Parathyroid adenoma (tissue), 2 donors: Measurements from ENCODE around the gene GPR18.

Experiments
- H2AFZ ChIP-seq: fragments of 300-600 bp; sonication (generic); one replicate; pipeline ENCODE4 v1.7.0; 2017; ENCODE audit warnings: antibody characterized with exemption, mild to moderate bottlenecking
- H3K27ac ChIP-seq: fragments of 300-600 bp; sonication (generic); one replicate; pipeline ENCODE4 v1.7.0; 2017
- H3K27me3 ChIP-seq: fragments of 300-600 bp; sonication (generic); one replicate; pipeline ENCODE4 v1.7.0; 2017; ENCODE audit warnings: low read length; ENCODE audit not compliant: control insufficient read depth, insufficient read depth
- H3K36me3 ChIP-seq: fragments of 300-600 bp; sonication (generic); one replicate; pipeline ENCODE4 v1.7.0; 2017; ENCODE audit warnings: low read length; ENCODE audit not compliant: control insufficient read depth, insufficient read depth
- H3K4me1 ChIP-seq: fragments of 300-600 bp; sonication (generic); one replicate; pipeline ENCODE4 v1.7.0; 2017; ENCODE audit warnings: control low read depth
- H3K4me2 ChIP-seq: fragments of 300-600 bp; sonication (generic); one replicate; pipeline ENCODE4 v1.7.0; 2017; ENCODE audit warnings: low read length
- H3K4me3 ChIP-seq: fragments of 300-600 bp; sonication (generic); one replicate; pipeline ENCODE4 v1.7.0; 2017; ENCODE audit warnings: low read depth, low read length
- H3K79me2 ChIP-seq: fragments of 300-600 bp; sonication (generic); one replicate; pipeline ENCODE4 v1.7.0; 2017; ENCODE audit warnings: control low read depth
- H3K9ac ChIP-seq: fragments of 300-600 bp; sonication (generic); one replicate; pipeline ENCODE4 v1.7.0; 2017; ENCODE audit warnings: mild to moderate bottlenecking
- H3K9me3 ChIP-seq: fragments of 300-600 bp; sonication (generic); one replicate; pipeline ENCODE4 v1.7.0; 2017; ENCODE audit warnings: low read length; ENCODE audit not compliant: control insufficient read depth
- TF ChIP-seq, protein P1 (sequence below): fragments of 300-600 bp; sonication (generic); IDR thresholded peaks from one replicate; pipeline ENCODE4 v1.7.0; 2017; ENCODE audit warnings: antibody characterized with exemption, mild to moderate bottlenecking
- donor health status: primary hyperparathyroidism.

The GPR18 gene

DNA sequence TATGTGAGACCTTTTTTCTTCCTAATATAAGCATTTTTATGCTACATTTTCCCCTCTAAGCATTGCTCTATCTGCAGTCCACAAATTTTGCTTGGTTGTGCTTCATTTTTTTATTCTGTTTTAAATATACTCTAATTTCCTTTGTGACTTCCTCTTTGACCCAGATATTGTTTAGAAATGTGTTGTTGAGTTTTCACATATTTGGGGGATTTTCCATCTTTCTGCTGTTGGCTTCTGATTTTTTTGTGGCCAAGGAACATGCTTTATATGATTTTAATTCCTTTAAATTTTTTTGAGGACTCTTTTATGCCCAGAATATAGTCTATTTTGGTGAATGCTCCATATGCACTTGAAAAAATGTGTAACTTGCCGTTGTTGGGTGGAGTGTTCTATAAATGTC lies 34.6 kb downstream of the GPR18 start:
- no peaks in the 10 kb centered on the region for H3K9me3 ChIP-seq
- H2AFZ ChIP-seq: no peak overlapping the region
- H3K4me1 ChIP-seq: no peaks in the 10 kb centered on the region
- H3K27me3 ChIP-seq: no peaks in the 10 kb centered on the region
- TF ChIP-seq, protein P1, sequence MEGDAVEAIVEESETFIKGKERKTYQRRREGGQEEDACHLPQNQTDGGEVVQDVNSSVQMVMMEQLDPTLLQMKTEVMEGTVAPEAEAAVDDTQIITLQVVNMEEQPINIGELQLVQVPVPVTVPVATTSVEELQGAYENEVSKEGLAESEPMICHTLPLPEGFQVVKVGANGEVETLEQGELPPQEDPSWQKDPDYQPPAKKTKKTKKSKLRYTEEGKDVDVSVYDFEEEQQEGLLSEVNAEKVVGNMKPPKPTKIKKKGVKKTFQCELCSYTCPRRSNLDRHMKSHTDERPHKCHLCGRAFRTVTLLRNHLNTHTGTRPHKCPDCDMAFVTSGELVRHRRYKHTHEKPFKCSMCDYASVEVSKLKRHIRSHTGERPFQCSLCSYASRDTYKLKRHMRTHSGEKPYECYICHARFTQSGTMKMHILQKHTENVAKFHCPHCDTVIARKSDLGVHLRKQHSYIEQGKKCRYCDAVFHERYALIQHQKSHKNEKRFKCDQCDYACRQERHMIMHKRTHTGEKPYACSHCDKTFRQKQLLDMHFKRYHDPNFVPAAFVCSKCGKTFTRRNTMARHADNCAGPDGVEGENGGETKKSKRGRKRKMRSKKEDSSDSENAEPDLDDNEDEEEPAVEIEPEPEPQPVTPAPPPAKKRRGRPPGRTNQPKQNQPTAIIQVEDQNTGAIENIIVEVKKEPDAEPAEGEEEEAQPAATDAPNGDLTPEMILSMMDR: no peak
- H3K9ac ChIP-seq: no peak overlapping the region
- no peak overlapping the region for H3K4me2 ChIP-seq
- H3K36me3 ChIP-seq: peaks cover 3% of the 10 kb centered on the region
- peaks cover 11% of the 10 kb centered on the region for H3K79me2 ChIP-seq
- H3K4me3 ChIP-seq: no peak overlapping the region
- H3K27ac ChIP-seq: no peak overlapping the region

DNA sequence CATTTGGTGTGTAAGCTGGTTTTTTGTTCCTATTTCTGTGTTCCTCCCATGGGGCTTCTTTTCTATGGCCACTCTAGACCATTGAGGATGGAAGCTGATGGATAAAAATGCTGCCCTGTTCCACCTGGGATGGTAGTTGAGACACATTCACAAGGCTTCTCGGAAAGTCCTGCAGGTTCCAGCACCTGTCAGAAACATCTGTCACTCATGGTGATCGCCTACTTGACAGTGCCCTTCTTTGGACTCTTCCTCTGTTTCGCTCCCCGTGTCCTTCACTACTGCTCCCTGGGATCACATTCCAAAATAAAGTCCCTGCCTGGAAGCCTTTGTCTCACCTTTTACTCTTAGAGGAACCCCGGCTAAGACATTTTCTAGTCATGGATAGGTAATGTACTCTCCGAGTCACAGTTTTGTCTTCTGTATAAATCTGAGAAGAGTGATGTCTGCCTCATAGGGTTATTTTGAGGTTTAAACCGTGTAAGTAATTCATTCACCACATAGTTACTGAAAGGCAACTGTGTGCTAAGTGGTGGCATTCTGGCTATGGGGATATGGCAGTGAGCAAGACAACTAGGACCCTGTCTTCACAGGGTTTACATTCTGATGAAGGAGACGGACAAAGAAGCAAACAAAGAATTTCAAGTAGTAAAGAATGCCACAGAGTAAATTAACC lies 36.5 kb downstream of the GPR18 start:
- peaks cover 3% of the 10 kb centered on the region for H3K36me3 ChIP-seq
- no peak overlapping the region for H2AFZ ChIP-seq
- H3K4me2 ChIP-seq: no peak overlapping the region
- H3K79me2 ChIP-seq: peaks cover 11% of the 10 kb centered on the region
- H3K9ac ChIP-seq: no peak overlapping the region
- H3K4me1 ChIP-seq: no peaks in the 10 kb centered on the region
- TF ChIP-seq, protein P1: no peak
- H3K27ac ChIP-seq: no peak overlapping the region
- H3K27me3 ChIP-seq: no peaks in the 10 kb centered on the region
- H3K9me3 ChIP-seq: no peaks in the 10 kb centered on the region
- no peak overlapping the region for H3K4me3 ChIP-seq

DNA sequence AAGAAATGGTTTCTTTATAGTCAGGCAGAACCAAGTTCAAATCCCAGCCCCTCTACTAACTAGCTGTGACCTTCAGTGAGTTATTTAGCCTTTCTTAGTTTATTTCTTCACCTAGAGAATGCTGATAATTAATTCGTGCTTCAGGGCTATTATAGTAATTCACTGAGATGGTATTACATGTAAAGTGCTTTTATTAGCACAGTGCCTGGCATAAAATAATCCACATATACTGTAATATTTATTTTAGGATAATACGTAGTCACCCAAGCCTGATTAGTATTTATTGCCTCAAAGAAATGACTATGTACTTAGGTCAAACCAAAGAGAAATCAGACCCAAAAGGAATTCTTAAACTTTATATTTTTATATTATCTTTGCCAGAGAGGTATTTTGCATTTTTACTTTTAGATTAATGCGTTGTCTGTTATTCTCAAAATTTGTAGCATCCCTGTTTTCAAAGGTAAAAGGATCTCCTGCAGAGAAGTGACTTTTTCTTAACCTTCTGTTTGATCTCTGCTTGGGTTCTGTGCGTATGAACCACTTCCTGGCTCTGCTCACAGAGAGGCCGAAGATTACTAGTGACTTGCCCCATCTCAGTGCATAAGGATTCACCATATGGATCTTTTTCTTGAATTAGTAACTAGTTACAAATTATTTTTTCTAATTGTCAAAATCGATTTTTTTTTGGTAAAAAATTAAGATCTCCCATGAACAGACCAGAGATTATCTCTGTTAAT lies 37.8 kb downstream of the GPR18 start:
- H3K4me1 ChIP-seq: no peaks in the 10 kb centered on the region
- H3K36me3 ChIP-seq: peaks cover 3% of the 10 kb centered on the region
- no peak overlapping the region for H3K27ac ChIP-seq
- H3K9me3 ChIP-seq: no peaks in the 10 kb centered on the region
- TF ChIP-seq, protein P1: no peak
- no peak overlapping the region for H3K9ac ChIP-seq
- H2AFZ ChIP-seq: no peak overlapping the region
- H3K4me3 ChIP-seq: no peak overlapping the region
- H3K27me3 ChIP-seq: no peaks in the 10 kb centered on the region
- no peak overlapping the region for H3K4me2 ChIP-seq
- H3K79me2 ChIP-seq: peaks cover 9% of the 10 kb centered on the region

DNA sequence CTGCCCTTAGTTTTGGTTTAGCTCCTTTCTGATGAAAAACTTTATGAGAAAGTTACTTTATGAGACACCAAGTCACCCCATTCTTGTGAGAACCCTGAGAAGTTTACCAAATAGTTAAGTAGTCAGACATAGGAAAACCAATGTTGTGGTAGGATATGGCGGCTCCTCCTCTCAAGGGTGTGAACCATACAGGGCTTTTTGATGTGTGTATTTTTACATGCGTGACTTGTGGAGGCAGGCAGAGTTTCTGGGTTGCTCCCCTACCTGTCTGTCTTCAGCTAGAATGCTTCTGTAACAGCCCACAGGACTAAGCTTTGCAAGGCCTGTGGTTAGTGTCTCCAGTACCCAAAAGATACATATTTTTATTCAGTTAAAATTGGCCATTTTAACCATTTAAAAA lies 39.2 kb downstream of the GPR18 start:
- no peak overlapping the region for H3K4me2 ChIP-seq
- H3K79me2 ChIP-seq: peaks cover 8% of the 10 kb centered on the region
- H3K9ac ChIP-seq: no peak overlapping the region
- TF ChIP-seq, protein P1: no peak
- H3K4me3 ChIP-seq: no peak overlapping the region
- H3K4me1 ChIP-seq: no peaks in the 10 kb centered on the region
- H3K9me3 ChIP-seq: no peaks in the 10 kb centered on the region
- H2AFZ ChIP-seq: no peak overlapping the region
- H3K27me3 ChIP-seq: no peaks in the 10 kb centered on the region
- H3K27ac ChIP-seq: no peak overlapping the region
- peaks cover 3% of the 10 kb centered on the region for H3K36me3 ChIP-seq
